Gastroesophageal sphincter (tissue), 3 donors: ENCODE measurements around the gene AK6.

Source experiments
- CTCF ChIP-seq, 4 experiments: fragments of 200-600 bp in 2 of 4; fragments of 450-650 bp in 2 of 4; sonication (generic) in 1 of 4; IDR thresholded peaks; one replicate each; pipeline ENCODE4 v1.5.1; 2017 to 2019; ENCODE audit warnings: antibody characterized with exemption in 4 of 4, mild to moderate bottlenecking in 2 of 4, moderate library complexity in 2 of 4
- POLR2AphosphoS5 ChIP-seq: sonication (generic); formaldehyde crosslinking; IDR thresholded peaks from one replicate; pipeline ENCODE4 v1.6.1; 2017; ENCODE audit warnings: antibody characterized with exemption

GRCh38 chr5:69418554-69418953 is 49.2 kb upstream of the AK6 start:
- no peak for TF ChIP-seq POLR2AphosphoS5
- TF ChIP-seq CTCF (IDR thresholded peaks at IDR 0.05) = no peak
